HepG2 (cell line): ENCODE measurements around the gene SGPL1. TPM values are rescaled to one million over a fixed set of nuclear protein-coding genes. Genes with fewer than 3 reads are reported as not detected.
"Not testable (repeated sequence)": the region's sequence is repeated elsewhere in the genome, so short reads cannot be mapped to it uniquely, and the experiment has no call there.

Experiments used
- ATAC-seq: fragments of 200-7000 bp; cut with Tn5 transposase; 3 replicates; pipeline ENCODE4 v1.9.1; 2020; ENCODE audit warnings: mild to moderate bottlenecking, moderate library complexity
- BruUV-seq: library from RNA; stranded (reverse); fragments of 400-500 nt; replicated peaks from 2 replicates; lab custom pipeline; 2021; lab: Mats Ljungman, UMichigan
- CTCF ChIA-PET: fragments of 300-600 bp; formaldehyde crosslinking; extraction: SDS; loops from one replicate; lab custom pipeline; 2021; ENCODE audit warnings: low total read pairs, inconsistent platforms, low intra/inter-chr PET ratio; lab: Yijun Ruan, JAX
- POLR2A ChIA-PET: fragments of 350-600 bp; sonication (Branson Sonifier 250); formaldehyde crosslinking; loops from one replicate; lab custom pipeline; 2020; ENCODE audit warnings: antibody characterized with exemption, inconsistent platforms; lab: Yijun Ruan, JAX
- DNase-seq: peaks from one replicate; pipeline ENCODE4 v3.0.0-alpha.2; 2015; ENCODE audit warnings: low spot score
- FAIRE-seq: peaks from 3 replicates; lab custom pipeline; 2011; peaks lifted over from hg19 to GRCh38; lab: Jason Lieb, UNC
- H2AFZ ChIP-seq: one replicate; pipeline ENCODE4 v1.6.1; 2011; ENCODE audit warnings: low read length, inconsistent platforms
- H3K27ac ChIP-seq: fragments of 300-600 bp; 3 replicates; pipeline ENCODE4 v1.8.0; 2011; ENCODE audit warnings: mixed run types, mild to moderate bottlenecking, mixed read lengths, low read length, inconsistent platforms; ENCODE audit not compliant: insufficient read depth; ENCODE audit errors: extremely low read length
- H3K27me3 ChIP-seq, 2 experiments: fragments of 200-600 bp in 1 of 2; 2 replicates in 1 of 2; 3 replicates in 1 of 2; pipeline versions ENCODE4 v1.6.0 to v1.8.0; 2011; ENCODE audit warnings: low read length in 2 of 2, mild to moderate bottlenecking in 2 of 2, moderate library complexity in 2 of 2, inconsistent platforms in 1 of 2; ENCODE audit not compliant: insufficient read depth in 2 of 2, control insufficient read depth in 1 of 2
- H3K36me3 ChIP-seq, 2 experiments: fragments of 200-600 bp in 1 of 2; replicated peaks in 1 of 2; 2 replicates in 1 of 2; 3 replicates in 1 of 2; pipeline versions ENCODE4 v1.5.1 to v1.8.0; 2011; ENCODE audit warnings: low read length in 2 of 2, inconsistent platforms in 1 of 2; ENCODE audit not compliant: insufficient read depth in 2 of 2, control insufficient read depth in 1 of 2
- H3K4me1 ChIP-seq: 2 replicates; pipeline ENCODE4 v1.5.1; 2012; ENCODE audit warnings: low read length, inconsistent platforms; ENCODE audit not compliant: insufficient read depth
- H3K4me2 ChIP-seq: 2 replicates; pipeline ENCODE4 v1.6.0; 2011; ENCODE audit warnings: low read depth, low read length, inconsistent platforms
- H3K4me3 ChIP-seq, 3 experiments: fragments of 200-600 bp in 1 of 3; sonication (generic), shearing (Covaris generic) in 1 of 3; replicated peaks in 1 of 3; 2 replicates each; pipeline ENCODE4 v1.5.1; 2011 to 2016; ENCODE audit warnings: low read length in 3 of 3, inconsistent platforms in 2 of 3, low read depth in 2 of 3, mild to moderate bottlenecking in 2 of 3, control low read depth in 1 of 3, mixed read lengths in 1 of 3; ENCODE audit not compliant: insufficient read depth in 1 of 3
- H3K79me2 ChIP-seq: one replicate; pipeline ENCODE4 v1.6.1; 2011; ENCODE audit warnings: low read length, inconsistent platforms; ENCODE audit not compliant: insufficient read depth
- H3K9ac ChIP-seq: 2 replicates; pipeline ENCODE4 v1.6.0; 2011; ENCODE audit warnings: mild to moderate bottlenecking, low read depth, low read length, inconsistent platforms; ENCODE audit not compliant: insufficient read depth
- H3K9me3 ChIP-seq: 2 replicates; pipeline ENCODE4 v1.5.1; 2012; ENCODE audit warnings: mild to moderate bottlenecking, low read length
- H4K20me1 ChIP-seq: 2 replicates; pipeline ENCODE4 v1.6.0; 2011; ENCODE audit warnings: inconsistent platforms, mild to moderate bottlenecking, low read length, moderate library complexity; ENCODE audit not compliant: insufficient read depth
- ARHGAP35 ChIP-seq: sonication (generic); formaldehyde crosslinking; IDR thresholded peaks from 2 replicates; pipeline ENCODE4 v1.9.0; 2022; ENCODE audit warnings: mild to moderate bottlenecking, inconsistent platforms, moderate library complexity, missing genetic modification reagents, borderline replicate concordance
- MXD4 ChIP-seq: IDR thresholded peaks from 2 replicates; pipeline ENCODE4 v1.6.1; 2016; ENCODE audit warnings: mild to moderate bottlenecking, missing biosample characterization, missing genetic modification reagents
- NR2F2 ChIP-seq: IDR thresholded peaks from 2 replicates; pipeline ENCODE4 v1.6.1; 2012; ENCODE audit warnings: low read depth, inconsistent platforms, borderline replicate concordance
- SMYD3 ChIP-seq: sonication (generic); formaldehyde crosslinking; IDR thresholded peaks from 2 replicates; pipeline ENCODE4 v1.8.1; 2023; ENCODE audit warnings: mild to moderate bottlenecking, missing genetic modification reagents
- ZC3H4 ChIP-seq: sonication (generic); formaldehyde crosslinking; IDR thresholded peaks from 2 replicates; pipeline ENCODE4 v1.4.0; 2020; ENCODE audit warnings: missing genetic modification reagents, borderline replicate concordance
- ZKSCAN1 ChIP-seq: fragments of 150-350 bp; IDR thresholded peaks from 2 replicates; pipeline ENCODE4 v1.6.1; 2014; ENCODE audit warnings: low read length
- ZMYM4 ChIP-seq: sonication (generic); formaldehyde crosslinking; IDR thresholded peaks from 2 replicates; pipeline ENCODE4 v1.8.1; 2023; ENCODE audit warnings: mild to moderate bottlenecking, missing genetic modification reagents
- ZNF331 ChIP-seq: sonication (generic); formaldehyde crosslinking; IDR thresholded peaks from 2 replicates; pipeline ENCODE4 v1.4.0; 2020; ENCODE audit warnings: missing genetic modification reagents
- WGBS: methylation state at CpG from one replicate; pipeline ENCODE4 v1.1.6; 2017; ENCODE audit warnings: low lambda C conversion rate; 5-methylcytosine and 5-hydroxymethylcytosine counted together
- in situ Hi-C: cut with HindIII; loops from 2 replicates; pipeline ENCODE4 v1.10.0; 2017; ENCODE audit warnings: low pct_unique_long_range_greater_than_20kb; ENCODE audit not compliant: extremely low pct_ligation_motif_present
- intact Hi-C: fragments of 100-400 bp; cut with micrococcal nuclease; formaldehyde crosslinking; loops from one replicate; pipeline ENCODE4 v1.10.0; 2022; ENCODE audit not compliant: unreplicated experiment
- polyA plus RNA-seq, 8 experiments: library from polyadenylated mRNA; depleted of rRNA in 3 of 8; stranded (reverse) in 7 of 8; unstranded in 1 of 8; fragments of >200 nt; fragmentation: Illumina TruSeq in 4 of 8; extraction: Trizol in 4 of 8; gene quantifications; 2 replicates each; pipeline versions ENCODE4 v1.2.1 to v1.2.3, GENCODE V29; 2011 to 2016; ENCODE audit warnings: low read depth in 4 of 8, missing spikeins in 1 of 8, mixed read lengths in 1 of 8; ENCODE audit not compliant: insufficient read depth in 1 of 8
- total RNA-seq, 5 experiments: library from RNA; depleted of rRNA; stranded (reverse); fragments of >200 nt; fragmentation: Illumina TruSeq; extraction: Trizol; gene quantifications; 2 replicates each; pipeline ENCODE4 v1.2.3, GENCODE V29; 2016; ENCODE audit warnings: low read depth in 1 of 5
- TF ChIP-seq, protein P1 (sequence below): IDR thresholded peaks from 2 replicates; pipeline ENCODE4 v1.4.0; 2020; ENCODE audit warnings: mild to moderate bottlenecking, missing genetic modification reagents
- TF ChIP-seq, protein P2 (sequence below): fragments of 450-650 bp; IDR thresholded peaks from 2 replicates; pipeline ENCODE4 v1.6.1; 2017
- TF ChIP-seq, protein P3 (sequence below): IDR thresholded peaks from 2 replicates; pipeline ENCODE4 v1.6.1; 2012; ENCODE audit warnings: inconsistent platforms

SGPL1 gene
- total and polyA plus RNA-seq, 2 of the 13 experiments (the other 11 are each of a cell fraction or from before 2014, with no cell fraction given): 17.6 to 25.0 TPM

DNA sequence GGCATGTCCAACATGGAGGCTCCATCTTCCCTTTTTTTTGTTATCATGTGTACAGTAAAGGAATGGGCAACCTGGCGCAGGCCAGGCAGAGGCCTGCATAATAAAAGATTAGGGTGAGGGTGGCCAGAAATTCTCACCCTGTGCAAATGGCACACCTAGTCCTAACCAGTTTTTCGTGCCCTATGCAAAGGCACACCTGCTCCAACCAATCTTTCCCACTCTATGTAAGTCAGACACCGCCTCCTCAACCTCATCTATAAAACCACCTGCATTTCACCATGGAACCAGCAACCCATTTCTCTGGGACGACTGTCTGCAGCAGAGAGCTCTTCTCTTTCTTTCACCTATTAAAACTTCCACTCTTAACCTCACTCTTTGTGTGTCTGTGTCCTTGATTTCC is 46.6 kb upstream of the SGPL1 start (continued):
- TF ChIP-seq, protein P1, sequence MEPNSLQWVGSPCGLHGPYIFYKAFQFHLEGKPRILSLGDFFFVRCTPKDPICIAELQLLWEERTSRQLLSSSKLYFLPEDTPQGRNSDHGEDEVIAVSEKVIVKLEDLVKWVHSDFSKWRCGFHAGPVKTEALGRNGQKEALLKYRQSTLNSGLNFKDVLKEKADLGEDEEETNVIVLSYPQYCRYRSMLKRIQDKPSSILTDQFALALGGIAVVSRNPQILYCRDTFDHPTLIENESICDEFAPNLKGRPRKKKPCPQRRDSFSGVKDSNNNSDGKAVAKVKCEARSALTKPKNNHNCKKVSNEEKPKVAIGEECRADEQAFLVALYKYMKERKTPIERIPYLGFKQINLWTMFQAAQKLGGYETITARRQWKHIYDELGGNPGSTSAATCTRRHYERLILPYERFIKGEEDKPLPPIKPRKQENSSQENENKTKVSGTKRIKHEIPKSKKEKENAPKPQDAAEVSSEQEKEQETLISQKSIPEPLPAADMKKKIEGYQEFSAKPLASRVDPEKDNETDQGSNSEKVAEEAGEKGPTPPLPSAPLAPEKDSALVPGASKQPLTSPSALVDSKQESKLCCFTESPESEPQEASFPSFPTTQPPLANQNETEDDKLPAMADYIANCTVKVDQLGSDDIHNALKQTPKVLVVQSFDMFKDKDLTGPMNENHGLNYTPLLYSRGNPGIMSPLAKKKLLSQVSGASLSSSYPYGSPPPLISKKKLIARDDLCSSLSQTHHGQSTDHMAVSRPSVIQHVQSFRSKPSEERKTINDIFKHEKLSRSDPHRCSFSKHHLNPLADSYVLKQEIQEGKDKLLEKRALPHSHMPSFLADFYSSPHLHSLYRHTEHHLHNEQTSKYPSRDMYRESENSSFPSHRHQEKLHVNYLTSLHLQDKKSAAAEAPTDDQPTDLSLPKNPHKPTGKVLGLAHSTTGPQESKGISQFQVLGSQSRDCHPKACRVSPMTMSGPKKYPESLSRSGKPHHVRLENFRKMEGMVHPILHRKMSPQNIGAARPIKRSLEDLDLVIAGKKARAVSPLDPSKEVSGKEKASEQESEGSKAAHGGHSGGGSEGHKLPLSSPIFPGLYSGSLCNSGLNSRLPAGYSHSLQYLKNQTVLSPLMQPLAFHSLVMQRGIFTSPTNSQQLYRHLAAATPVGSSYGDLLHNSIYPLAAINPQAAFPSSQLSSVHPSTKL (CRISPR knock-in tag): no peak
- TF ChIP-seq ZC3H4 (CRISPR knock-in tag) (no peak), ARHGAP35 (CRISPR knock-in tag) (no peak)

DNA sequence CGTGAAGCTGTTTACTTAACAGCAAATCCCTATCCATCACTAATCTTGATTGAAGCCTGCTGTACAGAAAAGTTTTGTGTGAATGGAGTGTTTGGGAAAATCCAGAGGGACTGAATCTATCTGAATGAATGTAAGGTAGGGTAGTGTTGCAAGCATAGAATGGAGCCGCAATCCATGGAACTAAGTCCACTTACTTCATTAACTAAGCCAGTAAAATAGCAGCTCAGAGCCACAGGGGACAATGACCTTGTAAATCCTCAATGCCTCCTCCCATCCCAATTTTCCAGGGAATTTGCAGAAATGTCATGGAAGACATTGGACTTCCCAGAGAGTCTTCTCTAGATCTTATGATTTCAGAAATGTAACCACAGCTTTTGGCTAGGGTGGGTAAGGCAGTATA is 45.7 kb upstream of the SGPL1 start:
- Histone ChIP-seq H3K27ac (no peak overlapping the region), H3K36me3 (no peaks in the 10 kb centered on the region), H3K4me3 (no peak overlapping the region), H3K27me3 (peaks cover 1 to 32% of the 10 kb centered on the region in 2 experiments; a peak in 4 of 5 replicates), H4K20me1 (no peaks in the 10 kb centered on the region), H2AFZ (no peak overlapping the region), H3K4me1 (no peaks in the 10 kb centered on the region), H3K79me2 (no peaks in the 10 kb centered on the region), H3K9ac (no peak overlapping the region), H3K4me2 (no peak overlapping the region), H3K9me3 (peaks cover 11% of the 10 kb centered on the region)
- WGBS: 0% methylated on average over 2 of the region's 2 CpGs
- in situ Hi-C loops (no loop called here), intact Hi-C loops (no loop called here)
- DNase-seq (no peak), ATAC-seq (0 out of 3 replicates have a peak, but pooled peaks have one; percentile 31), FAIRE-seq (no peak)
- CTCF ChIA-PET: no interaction called here
- BruUV-seq: no TSS peak
- POLR2A ChIA-PET: no interaction called here
- TF ChIP-seq NR2F2 (no peak), ZNF331 (CRISPR knock-in tag) (no peak), ZKSCAN1 (no peak), ZMYM4 (CRISPR knock-in tag) (no peak), MXD4 (CRISPR knock-in tag) (no peak), SMYD3 (no peak)
- TF ChIP-seq, protein P2, sequence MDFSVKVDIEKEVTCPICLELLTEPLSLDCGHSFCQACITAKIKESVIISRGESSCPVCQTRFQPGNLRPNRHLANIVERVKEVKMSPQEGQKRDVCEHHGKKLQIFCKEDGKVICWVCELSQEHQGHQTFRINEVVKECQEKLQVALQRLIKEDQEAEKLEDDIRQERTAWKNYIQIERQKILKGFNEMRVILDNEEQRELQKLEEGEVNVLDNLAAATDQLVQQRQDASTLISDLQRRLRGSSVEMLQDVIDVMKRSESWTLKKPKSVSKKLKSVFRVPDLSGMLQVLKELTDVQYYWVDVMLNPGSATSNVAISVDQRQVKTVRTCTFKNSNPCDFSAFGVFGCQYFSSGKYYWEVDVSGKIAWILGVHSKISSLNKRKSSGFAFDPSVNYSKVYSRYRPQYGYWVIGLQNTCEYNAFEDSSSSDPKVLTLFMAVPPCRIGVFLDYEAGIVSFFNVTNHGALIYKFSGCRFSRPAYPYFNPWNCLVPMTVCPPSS: no peak
- TF ChIP-seq, protein P3, sequence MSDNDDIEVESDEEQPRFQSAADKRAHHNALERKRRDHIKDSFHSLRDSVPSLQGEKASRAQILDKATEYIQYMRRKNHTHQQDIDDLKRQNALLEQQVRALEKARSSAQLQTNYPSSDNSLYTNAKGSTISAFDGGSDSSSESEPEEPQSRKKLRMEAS: no peak

DNA sequence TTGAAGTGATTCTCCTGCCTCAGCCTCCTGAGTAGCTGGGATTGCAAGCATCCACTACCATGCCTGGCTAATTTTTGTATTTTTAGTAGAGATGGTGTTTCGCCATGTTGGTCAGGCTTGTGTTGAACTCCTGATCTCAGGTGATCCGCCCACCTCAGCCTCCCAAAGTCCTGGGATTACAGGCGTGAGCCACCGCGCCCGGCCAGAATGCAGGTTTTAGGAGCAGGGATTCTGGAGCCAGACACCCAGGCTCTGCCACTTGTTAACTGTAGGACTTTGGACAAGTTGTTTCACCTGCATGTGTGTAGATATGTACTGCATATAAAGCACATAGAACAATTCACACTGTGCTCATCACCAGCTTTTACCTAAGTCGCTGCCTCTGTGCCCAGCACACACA is 45.2 kb upstream of the SGPL1 start:
- H4K20me1 ChIP-seq, ATAC-seq, intact Hi-C loops, H2AFZ ChIP-seq, H3K9ac ChIP-seq, H3K4me2 ChIP-seq, H3K79me2 ChIP-seq, FAIRE-seq, DNase-seq, H3K27ac ChIP-seq, CTCF ChIA-PET, POLR2A ChIA-PET, BruUV-seq, in situ Hi-C loops, H3K36me3 ChIP-seq, H3K4me1 ChIP-seq, H3K4me3 ChIP-seq: not testable (repeated sequence)
- peaks cover 10% of the 10 kb centered on the region for H3K9me3 ChIP-seq
- 52% methylated on average over 6 of the region's 7 CpGs for WGBS
- peaks cover 1 to 33% of the 10 kb centered on the region in 2 experiments; a peak in 4 of 5 replicates for H3K27me3 ChIP-seq
